NCI-H2196 (cell line): Measurements from ENCODE around the gene WNT9B.
"Not testable (repeated sequence)": the region's sequence is repeated elsewhere in the genome, so short reads cannot be mapped to it uniquely, and the experiment has no call there.

ENCODE experiments used
- DNase-seq: peaks from one replicate; lab custom pipeline; 2025; ENCODE audit not compliant: unreplicated experiment; lab: John Stamatoyannopoulos, UW

Gene WNT9B

DNA sequence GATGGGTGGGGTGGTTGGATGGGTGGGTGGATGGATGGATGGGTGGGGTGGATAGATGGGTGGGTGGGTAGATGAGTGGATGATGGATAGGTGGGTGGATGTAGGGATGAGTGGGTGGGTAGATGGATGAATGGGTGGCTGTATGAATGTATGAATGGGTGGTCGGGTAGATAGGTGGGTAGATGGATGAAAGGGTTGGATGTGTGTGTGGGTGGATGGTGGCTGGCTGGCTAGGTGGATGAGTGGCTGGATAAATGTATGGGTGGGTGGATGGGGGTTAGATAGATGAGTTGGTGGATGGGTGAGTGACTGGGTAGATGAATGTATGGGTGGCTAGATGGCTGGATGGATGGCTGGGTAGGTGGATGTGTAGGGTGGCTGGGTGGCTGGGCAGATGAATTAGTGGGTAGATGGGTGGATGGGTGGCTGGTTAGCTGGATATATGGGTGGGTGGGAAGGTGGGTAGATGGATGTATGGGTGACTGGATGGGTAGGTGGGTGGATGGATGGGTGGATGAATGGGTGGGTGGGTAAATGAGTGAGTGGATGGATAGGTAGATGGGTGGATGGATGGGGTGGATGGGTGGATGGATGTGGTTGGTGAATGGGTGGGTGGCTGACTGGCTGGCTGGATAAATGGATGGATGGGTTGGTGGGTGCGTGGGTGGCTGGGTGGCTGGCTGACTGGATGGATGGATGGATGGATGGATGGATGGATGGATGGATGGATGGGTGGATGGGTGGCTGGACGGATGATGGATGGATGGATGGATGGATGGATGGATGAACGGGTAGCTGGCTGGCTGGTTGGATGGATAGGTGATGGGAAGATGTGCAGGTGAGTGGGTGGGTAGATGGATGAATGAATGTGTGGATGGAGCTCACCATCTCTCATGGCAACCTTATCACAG is 52.6 kb downstream of the WNT9B start:
- no peak for DNase-seq

DNA sequence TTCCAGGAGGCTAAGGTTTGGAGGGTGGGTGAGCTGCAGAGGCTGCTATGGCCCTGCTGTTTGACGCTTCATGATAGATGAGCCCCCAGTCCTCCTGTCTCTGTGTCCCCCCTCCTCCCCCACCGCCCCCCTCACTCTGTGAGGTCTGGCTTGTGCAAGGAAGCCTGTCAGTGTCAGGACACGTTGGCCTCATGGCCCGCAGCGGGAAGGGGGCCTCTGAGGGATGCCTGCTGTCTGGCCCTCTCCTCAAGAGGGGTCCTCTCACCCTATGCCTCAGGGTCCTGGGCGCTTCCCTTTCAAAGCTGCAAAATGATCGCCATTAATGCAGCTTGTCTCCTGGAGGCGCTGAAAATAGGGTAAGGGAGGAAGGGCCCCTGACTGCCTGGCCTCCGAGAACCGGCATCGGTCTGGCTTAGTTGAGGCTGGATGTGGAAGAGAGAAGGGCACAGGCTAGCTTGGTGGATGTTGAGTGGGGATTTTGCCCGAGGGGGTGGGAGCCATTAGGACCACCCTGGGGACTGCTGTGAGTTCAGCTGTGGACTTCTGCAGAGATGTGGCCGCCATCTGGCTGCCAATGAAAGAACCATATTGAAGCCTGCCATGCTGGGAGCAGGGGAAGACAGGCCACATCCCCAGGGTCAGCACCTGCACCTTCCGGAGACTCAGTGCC is 56.8 kb downstream of the WNT9B start:
- DNase-seq: no peak

DNA sequence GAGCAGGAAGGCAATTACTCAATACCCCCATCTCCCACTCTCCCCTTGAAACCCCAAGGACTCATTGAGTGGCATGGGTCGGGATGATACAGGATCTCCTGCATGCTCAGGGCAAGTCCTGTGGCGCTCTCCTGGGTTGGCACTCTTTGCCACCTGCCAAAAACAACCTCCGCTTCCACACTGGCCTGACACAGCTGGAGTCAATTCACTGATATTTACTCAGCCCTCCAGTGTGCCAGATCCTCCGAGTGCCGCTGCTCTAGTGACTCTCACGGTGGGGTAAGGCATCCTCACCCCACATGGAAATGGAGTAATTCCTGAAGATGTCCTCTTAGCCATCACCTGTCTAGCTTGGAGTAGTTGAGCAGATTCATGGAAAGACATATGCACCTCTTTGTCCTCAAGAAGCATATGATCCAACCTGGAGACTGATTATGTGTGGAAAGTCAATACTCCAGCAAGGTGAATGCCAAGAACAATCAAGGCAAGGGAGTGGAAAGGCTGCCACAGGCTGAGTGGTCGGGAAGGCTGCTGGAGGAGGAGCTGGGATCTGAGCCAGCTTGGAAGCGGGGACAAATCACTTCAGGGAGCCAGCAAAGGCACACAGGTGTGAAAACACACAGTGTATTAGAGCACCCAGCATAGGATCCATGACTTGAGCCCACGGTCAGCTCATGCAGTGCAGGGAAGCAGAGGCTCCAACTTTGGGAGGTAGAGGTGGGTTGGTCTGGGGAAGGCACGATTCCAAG is 59.0 kb downstream of the WNT9B start:
- peak; percentile 51 for DNase-seq

DNA sequence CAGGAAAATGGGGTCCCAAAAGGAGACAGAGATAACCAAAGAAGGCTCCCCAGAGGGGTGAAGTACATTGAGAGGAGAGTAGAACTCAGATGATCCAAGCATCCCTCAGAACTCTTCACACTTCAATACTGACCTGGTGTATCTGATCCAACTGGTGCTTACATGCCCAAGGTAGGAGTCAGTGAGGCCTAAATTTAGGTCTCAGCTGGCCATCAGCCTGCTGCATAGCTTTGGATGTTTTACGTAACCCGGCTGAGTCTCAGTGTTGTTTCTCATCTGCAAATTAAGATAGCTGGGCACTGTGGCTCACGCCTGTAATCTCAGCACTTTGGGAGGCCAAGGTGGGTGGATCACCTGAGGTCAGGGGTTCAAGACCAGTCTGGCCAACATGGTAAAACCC is 59.9 kb downstream of the WNT9B start:
- no peak for DNase-seq

DNA sequence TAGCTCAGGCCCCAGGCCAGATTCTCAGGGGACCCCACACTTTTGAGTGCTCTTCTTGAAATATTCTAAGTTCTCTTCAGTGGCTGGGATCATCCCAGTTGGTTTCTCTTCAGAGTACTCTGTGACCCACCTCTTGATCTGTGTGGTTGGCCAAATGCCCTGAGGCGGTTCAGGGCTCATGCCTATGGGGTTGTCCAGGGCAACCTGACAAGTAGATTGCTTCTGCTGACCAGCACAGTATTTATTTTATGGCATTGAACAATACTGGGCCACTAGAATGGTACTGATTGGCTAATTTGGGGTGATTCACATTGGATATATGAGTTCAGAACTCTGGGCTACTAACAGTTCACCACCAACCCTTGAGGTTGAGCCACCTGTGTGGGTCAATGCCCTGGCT is 64.2 kb downstream of the WNT9B start:
- DNase-seq: no peak

DNA sequence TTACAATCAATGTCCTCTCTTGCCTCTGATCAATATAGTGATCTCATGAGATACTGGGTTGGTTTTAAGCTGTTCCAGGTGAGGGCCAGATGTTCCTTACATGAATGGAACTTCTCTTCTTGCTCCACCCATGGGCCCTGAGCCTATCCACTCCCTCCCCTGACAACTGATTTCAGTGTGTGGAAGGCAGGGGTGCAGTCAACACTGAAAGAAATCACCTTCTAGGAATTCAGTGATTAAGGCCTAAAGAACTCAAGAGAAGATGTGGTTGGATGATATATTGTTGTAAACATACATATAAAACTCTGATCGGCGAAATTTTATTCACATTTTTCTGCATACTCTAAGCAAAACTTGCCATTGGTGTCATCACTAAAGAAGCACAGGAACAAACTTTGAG is 64.8 kb downstream of the WNT9B start:
- no peak for DNase-seq

DNA sequence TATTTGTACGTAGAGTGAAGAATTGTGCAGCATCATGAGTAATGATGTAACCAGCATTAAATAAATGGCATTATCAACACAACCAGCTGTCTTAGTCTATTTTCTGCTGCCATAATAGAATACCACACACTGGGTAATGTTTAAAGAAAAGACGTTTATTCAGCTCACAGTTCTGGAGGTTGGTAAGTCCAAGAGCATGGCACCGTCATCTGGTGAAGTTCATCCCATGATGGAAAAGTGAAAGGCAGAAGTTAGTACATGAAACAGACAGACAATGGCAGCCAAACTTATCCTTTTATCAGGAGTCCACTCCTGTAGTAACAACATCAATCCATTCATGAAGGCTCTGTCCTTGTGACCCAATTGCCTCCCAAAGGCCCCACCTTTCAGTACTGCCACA is 65.2 kb downstream of the WNT9B start:
- DNase-seq: no peak

DNA sequence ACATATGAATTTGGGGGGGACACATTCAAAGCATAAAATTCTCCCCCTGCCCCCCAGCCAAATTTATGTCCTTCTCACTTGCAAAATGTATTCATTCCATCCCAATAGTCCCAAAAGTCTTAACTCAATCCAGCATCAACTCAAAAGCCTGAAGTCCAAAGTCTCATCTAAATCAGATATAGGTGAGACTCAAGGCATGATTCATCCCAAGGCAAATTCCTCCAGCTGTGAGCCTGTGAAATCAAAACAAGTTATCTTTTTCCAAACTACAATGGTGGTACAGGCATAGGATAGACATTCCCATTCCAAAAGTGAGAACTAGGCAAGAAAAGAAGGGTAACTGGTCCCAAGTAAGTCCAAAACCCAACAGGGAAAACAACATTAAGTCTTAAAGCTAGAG is 65.7 kb downstream of the WNT9B start:
- no peak for DNase-seq

DNA sequence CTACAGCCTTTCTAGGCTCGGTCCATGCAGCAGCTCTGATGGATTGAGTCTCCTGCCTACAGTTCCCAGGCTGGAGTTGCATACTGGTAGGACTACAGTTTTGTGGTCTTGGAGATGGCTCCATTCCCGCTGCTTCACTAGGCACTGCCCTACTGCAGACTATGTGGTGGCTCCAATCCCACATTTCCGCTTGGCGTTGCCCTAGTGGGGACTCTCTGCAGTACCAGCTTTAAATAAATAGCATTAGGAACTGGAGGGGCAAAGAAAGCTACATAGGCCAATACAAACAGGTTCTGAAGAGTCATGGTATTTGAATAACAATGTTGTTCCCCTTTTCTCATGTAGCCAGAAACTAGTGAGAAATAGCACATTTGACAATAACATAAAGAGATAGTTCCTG is 66.1 kb downstream of the WNT9B start:
- DNase-seq: no peak

DNA sequence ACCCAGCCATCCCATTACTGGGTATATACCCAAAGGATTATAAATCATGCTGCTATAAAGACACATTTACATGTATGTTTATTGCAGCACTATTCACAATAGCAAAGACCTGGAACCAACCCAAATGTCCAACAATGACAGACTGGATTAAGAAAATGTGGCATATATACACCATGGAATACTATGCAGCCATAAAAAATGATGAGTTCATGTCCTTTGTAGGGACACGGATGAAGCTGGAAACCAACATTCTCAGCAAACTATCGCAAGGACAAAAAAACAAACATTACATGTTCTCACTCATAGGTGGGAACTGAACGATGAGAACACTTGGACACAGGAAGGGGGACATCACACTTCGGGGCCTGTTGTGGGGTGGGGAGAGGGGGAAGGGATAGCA is 70.6 kb downstream of the WNT9B start:
- DNase-seq: not testable (repeated sequence)

DNA sequence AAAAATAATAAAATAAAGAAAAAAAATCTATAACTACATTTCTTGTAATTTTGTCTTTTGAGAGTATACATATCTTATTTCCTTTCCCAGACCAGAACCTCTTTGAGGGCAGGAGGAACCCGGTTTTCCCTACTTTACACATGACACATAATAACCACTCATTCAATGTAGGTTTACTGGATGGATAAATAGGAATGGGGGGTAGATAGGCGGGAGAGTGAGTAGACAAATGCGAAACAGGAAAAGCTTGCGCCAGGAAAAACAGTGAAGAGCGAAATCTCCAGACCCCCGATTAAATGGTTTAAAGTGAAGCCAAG is 71.1 kb downstream of the WNT9B start:
- DNase-seq: no peak

DNA sequence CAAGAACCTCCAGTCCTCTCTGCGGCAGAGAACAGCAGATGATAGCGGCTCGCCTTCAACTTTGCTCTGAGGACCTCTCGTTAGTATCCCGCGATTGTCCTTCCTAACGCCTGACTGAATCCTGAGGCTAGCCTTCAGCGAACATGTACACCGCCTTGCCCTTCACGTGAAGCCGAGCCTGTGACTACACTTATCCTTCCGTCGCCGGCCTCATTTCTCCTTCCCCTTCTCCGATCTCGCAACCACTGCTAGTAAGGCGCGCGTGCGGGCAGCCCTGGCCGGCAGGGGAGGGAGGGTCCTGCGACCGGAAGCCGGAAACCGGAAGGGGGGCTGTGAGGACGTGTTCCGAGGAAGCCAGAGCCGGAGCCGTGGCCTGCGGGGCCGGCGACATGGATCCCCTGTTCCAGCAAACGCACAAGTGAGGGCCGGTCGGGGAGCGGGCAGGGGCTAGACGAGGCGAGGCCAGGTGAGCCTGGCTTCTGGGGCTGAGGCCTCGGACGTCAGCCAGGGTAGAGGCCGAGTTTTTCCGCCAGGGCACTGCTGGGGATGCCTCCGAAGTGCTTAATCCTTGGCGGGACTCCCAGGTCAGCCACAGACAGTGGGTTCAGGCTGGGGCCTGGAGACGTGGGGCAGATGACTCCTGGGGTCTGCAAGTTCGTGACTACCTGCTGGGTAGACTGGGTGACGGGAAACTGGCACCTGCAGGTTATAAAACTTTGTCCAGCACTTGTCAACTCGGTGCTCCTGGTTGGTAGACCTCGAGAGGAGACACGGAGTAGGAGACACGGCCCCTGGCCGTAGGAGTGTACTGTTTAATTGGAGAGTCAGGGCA is 71.6 kb downstream of the WNT9B start, which contains the start of gene GOSR2:
Gene GOSR2, plus strand, starts transcription at position 357 of the 832 bp plus-strand sequence. Its CDS starts 33 bp downstream, at position 390.
- peak; percentile 95 for DNase-seq

DNA sequence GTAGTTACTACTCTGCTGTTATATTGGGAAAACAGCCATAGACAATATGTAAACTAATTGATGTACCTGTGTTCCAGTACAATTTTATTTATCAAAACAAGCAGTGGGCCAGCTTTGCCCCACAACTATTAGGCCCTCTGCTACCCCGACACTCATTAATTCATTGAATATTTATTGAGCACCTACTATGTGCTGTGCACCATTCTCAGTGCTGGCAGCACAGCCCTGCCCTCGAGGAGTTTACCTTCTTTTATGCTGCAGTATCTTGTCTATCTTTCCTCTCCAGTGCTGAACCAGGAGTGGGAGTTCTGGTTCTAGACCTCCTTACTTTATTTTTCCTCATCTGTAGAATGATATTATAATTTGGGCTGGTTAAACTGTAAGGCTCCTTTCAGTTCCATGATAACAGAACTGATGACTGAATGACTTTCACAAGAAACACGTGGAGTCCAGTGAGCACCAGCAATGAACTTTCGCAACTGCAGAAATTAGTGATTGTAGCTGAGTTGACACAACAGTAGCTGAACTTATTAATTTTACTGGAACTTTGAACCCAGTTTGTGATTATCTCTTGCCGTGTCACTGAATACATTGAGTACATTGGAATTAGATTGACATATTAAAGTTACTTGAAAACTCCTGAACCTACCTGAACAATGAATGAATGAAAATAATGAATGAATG is 73.9 kb downstream of the WNT9B start:
- no peak for DNase-seq

DNA sequence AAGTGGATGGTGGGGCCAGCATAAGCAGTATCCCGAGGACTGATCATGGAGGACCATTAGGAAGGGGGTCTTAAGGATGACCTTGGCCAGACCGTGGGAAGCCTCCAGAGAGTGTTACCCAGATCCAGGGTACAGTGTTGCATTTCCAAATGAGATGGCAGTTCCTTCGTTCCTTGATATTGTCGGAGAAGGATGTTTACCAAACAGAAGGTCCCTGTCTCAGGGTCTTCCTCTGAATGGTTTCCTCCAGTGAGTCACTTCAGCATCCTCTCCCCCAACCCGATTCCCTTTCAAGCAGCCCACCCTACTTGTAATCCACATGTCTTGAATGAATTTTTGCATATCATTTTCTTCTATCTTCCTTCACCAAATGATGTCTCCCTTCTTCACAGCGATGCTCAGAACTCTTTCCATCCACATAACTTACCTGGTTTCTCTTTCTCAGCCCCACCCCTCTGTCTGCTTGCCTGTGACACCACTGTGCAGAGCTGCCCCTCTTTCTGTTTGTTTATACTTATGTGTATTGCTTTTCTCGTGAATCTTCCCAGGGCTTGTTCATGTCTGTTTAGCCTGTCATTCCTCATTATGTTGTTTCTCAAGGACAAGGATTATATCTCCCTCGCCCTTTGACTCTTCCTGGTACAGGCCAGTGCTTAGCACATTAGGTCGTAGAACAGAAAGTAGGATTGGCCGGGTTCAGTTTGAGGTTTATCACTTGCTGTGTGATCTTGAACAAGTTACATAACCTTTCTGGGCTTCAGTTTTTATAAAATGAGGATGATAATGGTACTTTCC is 77.3 kb downstream of the WNT9B start:
- no peak for DNase-seq

DNA sequence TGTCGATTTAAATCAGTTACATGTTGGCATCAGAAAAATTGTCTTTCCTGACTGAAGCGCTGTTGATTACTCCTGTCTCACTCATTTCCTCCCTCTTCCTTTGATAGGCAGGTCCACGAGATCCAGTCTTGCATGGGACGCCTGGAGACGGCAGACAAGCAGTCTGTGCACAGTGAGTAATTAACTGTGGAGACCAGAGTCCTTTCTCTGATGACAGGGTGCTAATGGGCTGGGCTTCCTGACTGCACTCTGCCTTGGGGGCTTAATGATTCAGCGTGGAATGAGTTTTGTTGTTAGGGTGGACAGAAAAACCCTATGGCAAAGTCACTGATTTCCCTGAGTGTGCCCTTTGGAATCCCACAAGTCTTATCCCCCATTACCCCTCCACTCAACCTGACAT is 78.0 kb downstream of the WNT9B start:
- DNase-seq: no peak

DNA sequence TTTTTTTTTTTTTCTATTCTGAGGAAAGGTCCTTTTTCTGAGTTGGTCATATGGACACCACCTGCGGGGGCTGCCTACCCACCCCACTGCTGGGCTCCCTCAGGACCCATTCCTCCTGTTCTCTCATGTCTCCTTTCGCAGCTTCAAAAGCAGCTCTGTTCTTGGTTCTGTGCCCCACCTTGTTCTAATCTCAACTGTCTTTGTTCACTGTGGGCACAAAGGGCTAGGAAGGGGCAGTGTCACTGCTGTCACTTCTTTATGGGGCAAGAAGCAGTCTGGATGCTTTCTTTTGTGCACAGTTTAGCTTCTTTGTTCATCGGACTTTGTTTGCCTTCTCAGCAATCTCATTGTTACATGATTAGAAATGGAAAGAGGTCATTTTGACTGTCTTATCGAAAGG is 78.7 kb downstream of the WNT9B start:
- DNase-seq: no peak

DNA sequence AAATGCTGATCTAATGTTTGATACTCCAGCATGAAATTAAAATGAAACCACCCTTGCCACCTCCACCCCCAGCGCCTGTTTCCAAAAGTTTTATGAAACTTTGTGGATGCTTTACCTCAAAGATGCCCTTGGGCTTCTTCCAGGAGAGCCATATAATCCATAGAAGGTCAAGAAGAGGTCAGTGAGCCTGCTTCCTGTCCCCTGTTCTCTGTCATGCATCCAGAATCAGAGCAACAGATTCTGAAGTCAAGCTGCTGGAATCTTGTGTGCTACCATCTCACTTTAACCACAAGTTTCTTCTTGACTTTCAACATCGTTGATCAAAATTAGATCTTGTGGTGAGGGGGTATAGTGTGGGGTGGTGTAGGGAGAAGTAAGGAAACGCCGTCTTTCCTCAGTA is 80.2 kb downstream of the WNT9B start:
- no peak for DNase-seq

DNA sequence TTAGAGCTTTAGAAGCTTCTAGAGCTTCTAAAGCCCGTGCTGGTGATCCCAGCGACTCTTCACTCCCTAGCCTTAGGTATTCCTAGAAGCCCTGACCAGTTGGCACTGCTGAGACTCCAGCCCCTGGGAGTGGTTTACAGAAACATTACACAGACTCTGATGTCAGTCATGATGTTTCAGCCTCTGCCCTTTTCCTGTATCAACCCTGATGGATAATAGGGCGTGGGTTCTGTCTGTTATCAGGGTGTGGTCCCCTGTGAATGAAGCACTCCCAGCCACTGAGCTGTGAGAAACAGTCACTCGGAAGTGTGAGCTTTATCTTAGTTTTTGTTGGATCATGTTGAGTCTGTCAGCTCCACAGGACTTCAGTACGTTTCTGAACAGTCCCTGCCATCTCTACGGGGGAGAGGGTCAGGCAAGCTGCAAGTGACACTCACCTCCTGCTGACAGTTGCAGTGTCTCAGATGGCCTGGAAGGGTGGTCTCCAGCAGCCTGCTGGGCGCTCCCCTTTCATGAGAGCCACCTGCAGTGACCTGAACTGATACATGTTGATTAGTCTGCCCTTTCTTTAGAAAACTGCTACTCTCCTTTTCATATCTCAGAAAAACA is 84.4 kb downstream of the WNT9B start:
- DNase-seq: no peak
